EH (cell line): ENCODE data around the gene RAB6A.
"Not testable (repeated sequence)": the region's sequence is repeated elsewhere in the genome, so short reads cannot be mapped to it uniquely, and the experiment has no call there.

Source experiments
- DNase-seq: peaks from one replicate; pipeline ENCODE4 v3.0.0-alpha.2; 2015; ENCODE audit warnings: low read depth

The RAB6A gene

DNA sequence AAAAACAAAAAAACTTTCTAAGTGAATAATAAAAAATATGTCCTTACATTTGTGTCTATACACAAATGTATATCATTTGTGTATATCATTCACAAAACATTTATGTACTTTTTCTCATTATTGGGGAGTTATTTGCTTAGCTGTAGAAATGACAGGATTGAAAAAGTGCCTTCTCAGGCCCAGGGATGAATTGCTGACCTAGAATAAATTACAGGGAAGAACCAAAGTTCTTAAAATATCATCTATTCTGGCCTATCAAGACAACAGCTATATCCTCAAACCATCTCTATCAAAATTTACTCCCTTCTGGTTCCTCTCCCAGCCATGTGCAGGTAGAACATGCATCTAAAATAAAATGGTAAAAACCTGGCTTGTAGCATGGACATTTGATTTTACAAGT is 1.9 kb upstream of the RAB6A start:
- DNase-seq, result no peak

- DNase-seq, result no peak
Measured at GRCh38 chr11:73761403-73761945, 600 bp upstream of the RAB6A start.

GRCh38 chr11:73760135-73760678 is 667 bp downstream of the RAB6A start:
- DNase-seq, result peak; percentile 49

DNA sequence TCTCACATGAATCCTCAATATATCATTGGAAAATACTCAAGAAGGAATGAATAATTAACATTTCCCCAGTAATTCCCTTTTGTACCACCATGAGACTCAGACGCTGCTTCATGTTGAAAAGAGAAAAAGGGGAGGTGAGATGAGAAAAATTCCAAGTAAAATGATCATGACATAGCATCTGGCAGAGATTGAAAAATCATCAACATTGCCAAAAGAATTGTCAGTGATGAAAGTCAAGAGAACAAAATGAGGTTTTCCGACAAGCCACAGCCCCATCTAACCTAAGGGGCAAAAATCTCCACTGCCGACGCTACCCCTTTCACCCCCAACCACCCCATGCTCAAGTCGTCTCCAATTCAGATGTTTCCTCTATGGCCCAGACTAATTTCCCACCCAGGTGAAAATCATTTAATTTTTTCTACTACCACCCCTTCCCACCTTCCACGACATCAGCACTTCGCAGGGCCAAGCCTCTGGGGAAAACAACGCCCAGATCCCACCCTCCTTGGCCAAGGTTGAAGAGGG is 1.2 kb downstream of the RAB6A start:
- DNase-seq, result peak; percentile 43

DNA sequence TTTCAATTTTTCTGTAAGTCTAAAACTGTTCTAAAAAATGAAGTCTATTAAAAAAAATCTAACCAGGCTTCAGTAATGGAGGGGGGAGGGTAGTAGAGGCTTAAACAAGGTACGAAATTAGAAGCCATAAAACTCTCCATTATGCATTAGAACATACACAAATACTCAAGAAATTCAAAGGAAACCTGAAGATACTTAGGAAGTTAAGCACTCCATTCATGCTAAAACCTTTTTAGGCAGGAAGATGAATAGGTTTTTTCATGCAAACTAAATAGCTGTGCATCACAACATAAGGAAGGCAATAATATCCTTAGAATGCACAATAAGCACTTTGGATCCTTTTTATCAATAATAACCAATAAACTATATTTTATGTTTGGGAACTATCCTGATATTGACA is 2.4 kb downstream of the RAB6A start:
- DNase-seq, result no peak

- no peak for DNase-seq
Measured at GRCh38 chr11:73757598-73757997, 3.3 kb downstream of the RAB6A start.

DNA sequence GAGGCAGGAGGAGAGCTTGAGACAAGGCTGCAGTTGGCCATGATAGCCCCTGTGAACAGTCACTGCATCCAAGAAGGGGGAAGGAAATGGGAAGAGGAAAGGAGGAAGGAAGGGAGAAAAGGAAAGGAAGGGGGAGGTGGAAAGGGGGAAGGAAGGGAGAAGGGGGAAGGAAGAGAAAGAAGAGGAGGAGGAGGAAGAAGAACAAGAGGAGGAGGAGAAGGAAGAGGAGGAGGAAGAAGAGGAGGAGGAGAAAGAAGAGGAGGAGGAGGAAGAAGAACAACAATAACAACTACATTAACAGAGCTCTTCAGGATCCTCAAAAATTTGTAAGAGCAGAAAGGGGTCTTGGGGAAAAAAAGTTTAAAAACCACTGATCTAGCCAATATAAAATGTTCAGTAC is 5.2 kb downstream of the RAB6A start:
- DNase-seq, result no peak

- DNase-seq, result no peak
Measured at GRCh38 chr11:73753938-73754337, 6.9 kb downstream of the RAB6A start.

DNA sequence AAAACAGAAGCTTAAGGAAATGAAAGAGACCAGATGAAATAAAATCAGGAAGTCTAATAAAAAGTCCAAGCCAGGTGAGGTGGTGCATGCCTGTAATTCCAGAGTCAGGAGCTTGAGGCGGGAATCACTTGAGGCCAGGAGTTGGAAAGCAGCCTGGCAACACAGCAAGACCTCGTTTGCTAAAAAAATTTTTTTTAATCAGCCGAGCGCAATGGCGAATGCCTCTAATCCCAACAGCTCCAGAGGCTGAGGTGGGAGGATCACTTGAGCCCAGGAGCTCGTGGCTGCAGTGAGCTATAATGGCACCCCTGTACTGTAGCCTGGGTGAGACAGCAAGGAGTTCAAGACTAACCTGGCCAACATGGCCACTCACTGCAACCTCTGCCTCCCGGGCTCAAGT is 8.0 kb downstream of the RAB6A start:
- DNase-seq, result no peak

GRCh38 chr11:73752216-73752867 is 8.5 kb downstream of the RAB6A start:
- DNase-seq, result no peak

GRCh38 chr11:73750862-73751261 is 10.0 kb downstream of the RAB6A start:
- DNase-seq, result not testable (repeated sequence)

- DNase-seq, result no peak
Measured at GRCh38 chr11:73750228-73750627, 10.6 kb downstream of the RAB6A start.

- no peak for DNase-seq
Measured at GRCh38 chr11:73749118-73749517, 11.8 kb downstream of the RAB6A start.

DNA sequence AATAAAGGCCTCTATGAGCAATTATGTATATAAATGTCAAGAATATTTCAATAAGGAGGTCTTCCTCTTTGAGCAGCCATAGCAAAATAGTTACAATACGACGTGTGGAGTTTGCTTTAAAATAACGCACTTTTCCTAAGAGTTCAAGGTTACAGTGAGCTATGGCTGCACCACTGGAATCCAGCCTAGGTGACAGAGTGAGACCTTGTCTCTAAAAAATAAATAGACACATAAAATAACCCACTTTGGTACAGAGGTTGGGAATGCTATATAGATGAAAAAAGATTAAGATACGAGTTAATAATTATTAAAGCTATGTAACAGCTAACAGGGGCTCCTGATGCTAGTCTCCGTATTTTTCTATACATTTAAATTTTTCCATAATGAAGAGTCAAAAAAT is 12.6 kb downstream of the RAB6A start:
- DNase-seq, result no peak

DNA sequence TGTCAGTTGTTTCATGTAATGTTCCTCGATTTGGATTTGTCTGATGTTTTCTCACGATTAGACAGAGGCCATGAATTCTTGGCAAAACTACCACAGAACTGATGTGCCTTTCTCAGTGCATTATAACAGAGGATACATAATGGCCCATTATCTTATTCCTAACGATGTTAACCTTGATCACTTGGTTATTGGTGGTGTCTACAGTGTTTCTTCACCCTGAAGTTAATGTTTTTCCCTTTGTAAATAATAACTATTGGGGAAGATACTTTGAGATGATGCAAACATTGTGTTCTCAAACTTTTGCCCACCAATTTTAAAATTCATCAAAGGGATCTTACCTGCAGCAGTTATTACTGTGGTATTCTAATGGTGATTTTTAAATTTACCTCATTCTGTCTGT is 13.1 kb downstream of the RAB6A start:
- no peak for DNase-seq

DNA sequence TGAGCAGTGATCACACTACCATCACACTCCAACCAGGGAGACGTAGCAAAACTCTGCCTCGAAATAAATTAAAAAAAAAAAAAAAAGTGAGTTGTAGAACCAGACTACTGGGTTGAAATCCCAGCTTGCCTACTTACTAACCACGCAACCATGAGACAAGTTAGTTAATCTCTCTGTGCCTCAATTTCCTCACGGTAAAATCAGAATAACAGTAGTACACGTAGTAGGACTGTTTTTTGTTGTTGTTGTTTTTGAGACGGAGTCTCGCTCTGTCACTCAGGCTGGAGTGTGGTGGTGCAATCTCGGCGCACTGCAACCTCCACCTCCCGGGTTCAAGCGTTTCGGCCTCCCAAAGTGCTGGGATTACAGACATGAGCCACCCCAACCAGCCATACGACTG is 14.2 kb downstream of the RAB6A start:
- no peak for DNase-seq

DNA sequence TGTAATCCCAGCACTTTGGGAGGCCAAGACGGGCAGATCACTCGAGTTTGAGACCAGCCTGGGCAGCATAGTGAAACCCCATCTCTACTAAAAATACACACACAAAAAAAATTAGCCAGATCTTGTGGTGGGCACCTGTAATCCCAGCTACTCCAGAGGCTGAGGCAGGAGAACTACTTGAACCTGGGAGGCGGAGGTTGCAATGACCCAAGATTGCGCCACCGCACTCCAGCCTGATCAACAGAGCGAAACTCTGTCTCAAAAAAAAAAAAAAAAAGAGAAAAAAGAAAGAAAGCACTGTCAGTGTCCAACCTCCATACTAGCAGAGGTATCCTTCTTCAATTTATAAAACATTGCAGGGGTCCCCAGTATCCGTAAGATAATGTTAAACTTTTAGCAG is 17.8 kb downstream of the RAB6A start:
- DNase-seq, result no peak

DNA sequence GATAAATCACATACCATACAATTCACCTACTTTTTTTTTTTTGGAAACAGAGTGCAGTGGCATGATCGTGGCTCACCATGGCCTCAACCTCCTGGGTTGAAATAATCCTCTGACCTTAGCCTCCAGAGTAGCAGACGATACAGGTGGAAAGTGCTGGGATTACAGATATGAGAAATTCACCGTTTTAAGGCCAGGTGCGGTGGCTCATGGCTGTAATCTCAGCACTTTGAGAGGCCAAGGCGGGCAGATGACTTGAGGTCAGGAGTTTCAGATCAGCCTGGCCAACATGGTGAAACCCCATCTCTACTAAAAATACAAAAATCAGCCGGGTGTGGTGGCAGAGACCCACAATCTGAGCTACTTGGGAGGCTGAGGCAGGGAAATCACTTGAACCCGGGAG is 24.9 kb downstream of the RAB6A start:
- DNase-seq, result not testable (repeated sequence)

GRCh38 chr11:73734993-73735392 is 25.9 kb downstream of the RAB6A start:
- peak; percentile 55 for DNase-seq

DNA sequence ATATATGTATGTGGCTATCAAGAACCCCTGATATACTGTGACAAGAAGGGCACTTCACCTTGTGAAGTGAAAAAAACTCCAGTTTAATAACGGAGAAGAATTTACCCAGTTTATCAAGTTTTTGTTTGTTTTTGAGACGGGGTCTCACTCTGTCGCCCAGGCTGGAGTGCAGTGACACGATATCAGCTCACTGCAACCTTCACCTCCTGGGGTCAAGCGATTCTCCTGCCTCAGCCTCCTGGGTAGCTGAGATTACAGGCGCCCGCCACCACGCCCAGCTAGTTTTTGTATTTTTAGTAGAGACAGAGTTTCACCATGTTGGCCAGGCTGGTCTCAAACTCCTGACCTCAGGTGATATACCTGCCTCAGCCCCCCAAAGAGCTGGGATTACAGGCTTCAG is 26.9 kb downstream of the RAB6A start:
- not testable (repeated sequence) for DNase-seq

DNA sequence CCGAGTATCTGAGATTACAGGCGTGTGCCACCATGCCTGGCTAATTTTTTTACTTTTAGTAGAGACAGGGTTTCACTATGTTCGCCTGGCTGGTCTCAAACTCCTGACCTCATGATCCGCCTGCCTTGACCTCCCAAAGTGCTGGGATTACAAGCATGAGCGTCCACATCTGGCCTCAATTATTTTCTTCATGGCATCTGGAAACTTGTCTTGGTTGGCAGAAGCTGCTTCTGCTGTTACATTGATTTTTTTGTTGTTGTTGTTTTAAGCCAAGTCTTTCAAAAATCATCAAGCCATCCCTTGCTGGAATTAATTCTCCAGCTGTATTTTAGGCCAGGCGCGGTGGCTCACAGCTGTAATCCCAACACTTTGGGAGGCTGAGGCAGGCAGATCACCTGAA is 27.9 kb downstream of the RAB6A start:
- peak; percentile 14 for DNase-seq

GRCh38 chr11:73729594-73730206 is 31.2 kb downstream of the RAB6A start:
- DNase-seq, result no peak

GRCh38 chr11:73728000-73728399 is 32.9 kb downstream of the RAB6A start:
- DNase-seq, result no peak
